Superior temporal gyrus (tissue), 1 donor: ENCODE results near the gene FAM177A1.
"Not testable (repeated sequence)": the region's sequence is repeated elsewhere in the genome, so short reads cannot be mapped to it uniquely, and the experiment has no call there.

Experiments used
- DNase-seq: peaks from one replicate; pipeline ENCODE4 v3.0.0-alpha.2; 2016; ENCODE audit errors: extremely low spot score

Gene FAM177A1

DNA sequence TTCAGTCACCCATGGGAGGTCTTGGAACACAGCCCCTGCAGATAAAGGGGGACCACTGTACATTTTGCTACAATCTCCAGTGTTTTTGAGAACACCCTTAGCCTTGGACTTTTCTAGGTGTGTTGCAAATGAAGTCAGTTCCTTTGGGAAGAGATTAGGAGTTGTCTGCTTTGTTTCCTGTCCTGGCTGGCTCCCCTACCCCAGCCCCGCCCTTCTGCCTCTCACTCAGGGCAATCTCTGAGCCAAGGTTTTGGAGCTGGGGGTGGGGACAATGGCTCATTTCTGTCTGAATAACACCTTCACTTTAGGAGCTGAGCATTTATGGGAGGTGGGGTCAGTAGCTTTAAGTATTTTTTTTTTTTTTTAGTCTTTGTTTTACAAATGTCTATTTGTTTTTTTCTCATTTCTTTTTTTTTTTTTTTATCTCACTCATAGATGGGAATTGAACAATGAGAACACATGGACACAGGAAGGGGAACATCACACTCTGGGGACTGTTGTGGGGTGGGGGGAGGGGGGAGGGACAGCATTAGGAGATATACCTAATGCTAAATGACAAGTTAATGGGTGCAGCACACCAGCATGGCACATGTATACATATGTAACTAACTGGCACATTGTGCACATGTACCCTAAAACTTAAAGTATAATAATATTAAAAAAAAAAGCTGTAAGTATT, 15.2 kb downstream of the FAM177A1 start:
- not testable (repeated sequence) for DNase-seq

DNA sequence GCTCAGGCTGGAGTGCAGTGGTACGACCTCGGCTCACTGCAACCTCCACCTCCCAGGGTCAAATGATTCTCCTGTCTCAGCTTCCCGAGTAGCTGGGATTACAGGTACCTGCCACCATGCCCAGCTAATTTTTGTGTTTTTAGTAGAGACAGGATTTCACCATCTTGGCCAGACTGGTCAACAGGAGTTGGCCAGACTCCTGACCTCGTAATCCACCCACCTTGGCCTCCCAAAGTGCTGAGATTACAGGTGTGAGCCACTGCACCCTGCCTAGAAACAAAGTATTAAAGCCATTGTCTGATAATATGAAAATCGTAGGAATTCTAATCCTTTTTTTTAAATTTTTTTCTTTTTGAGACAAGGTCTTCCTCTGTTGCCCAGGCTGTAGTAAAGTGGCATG, 19.7 kb downstream of the FAM177A1 start:
- DNase-seq = not testable (repeated sequence)

DNA sequence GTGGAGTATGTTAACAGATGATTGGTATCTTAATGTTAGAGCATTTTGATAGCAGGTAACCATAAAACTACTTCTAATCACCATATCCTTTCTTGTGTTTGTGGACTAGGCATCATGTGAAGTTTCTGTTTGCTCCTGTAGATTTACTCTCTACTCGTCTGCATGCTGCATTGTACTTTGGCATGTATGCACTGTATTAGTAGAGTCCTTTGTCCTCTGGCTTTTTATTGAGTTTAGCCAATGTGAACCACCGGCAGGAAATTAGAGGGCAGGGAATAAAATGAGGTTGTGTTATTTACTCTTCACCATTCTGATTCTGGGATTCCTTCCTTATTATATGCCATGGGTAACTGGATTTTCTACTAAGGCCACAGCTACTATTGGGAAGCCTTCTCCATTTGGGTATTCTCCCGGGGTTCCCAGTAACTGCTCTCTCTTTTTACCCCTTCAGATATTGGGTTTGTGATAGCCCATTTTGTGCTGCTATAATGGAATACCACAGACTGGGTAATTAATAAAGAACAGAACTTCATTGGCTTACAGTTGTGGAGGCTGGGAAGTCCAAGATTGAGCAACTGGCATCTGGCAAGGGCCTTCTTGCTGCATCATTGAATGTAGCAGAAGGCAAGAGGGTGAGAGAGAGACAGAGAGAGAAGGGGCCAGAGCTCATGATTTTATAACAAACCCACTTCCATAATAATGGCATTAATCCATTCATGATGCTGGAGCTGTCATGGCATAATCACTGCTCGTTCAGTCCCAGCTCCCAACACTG, 22.4 kb downstream of the FAM177A1 start:
- no peak for DNase-seq

DNA sequence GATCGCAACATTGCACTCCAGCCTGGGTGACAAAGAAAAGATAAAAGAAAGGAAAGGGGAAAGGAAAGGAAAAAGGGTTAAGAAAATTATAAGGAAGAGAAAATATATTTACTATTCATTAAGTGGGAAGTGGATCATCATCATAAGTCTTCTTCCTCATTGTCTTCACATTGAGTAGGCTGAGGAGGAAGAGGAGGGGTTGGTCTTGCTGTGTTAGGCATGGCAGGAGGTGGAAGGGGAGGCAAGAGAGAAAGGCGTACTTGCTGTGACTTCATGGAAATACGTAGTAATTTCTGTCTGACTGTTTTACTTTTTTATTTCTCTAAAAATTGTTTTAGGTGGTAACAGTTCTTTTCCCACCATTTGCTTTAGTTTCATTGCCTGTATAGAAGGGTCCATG, 26.2 kb downstream of the FAM177A1 start:
- DNase-seq = no peak

DNA sequence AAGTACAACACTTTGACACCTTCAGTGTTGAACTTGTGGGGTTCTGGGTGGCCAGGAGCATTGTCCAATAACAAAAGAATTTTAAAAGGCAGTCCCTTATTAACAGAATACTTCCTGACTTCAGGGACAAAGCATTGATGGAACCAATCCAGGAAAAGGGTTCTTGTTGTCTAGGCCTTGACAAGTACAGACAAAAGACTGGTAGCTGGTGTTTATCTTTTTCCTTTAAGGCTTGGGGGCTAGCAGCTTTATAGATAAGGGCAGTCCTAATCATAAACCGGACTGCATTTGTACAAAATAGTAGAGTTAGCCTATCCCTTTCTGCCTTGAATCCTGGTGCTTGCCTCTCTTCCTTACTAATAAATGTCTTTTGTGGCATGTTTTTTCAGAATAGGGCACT, 27.4 kb downstream of the FAM177A1 start:
- DNase-seq = no peak

DNA sequence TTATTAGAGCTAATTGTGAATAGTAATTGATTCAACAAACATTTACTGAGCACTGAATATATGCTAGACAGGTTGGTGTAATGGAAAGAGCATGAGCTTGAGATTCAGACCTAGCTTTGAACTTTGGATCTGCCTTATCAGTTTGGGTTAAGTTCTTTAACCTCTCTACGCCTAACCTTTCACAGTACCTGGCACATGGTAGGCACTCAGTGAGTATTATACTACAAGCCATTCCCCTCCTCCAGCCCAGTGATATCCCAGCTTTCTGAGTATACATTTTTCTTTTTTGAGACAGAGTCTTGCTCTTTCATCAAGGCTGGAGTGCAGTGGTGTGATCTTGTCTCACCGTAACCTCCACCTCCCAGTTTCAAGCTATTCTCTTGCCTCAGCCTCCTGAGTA, 32.0 kb downstream of the FAM177A1 start:
- no peak for DNase-seq

DNA sequence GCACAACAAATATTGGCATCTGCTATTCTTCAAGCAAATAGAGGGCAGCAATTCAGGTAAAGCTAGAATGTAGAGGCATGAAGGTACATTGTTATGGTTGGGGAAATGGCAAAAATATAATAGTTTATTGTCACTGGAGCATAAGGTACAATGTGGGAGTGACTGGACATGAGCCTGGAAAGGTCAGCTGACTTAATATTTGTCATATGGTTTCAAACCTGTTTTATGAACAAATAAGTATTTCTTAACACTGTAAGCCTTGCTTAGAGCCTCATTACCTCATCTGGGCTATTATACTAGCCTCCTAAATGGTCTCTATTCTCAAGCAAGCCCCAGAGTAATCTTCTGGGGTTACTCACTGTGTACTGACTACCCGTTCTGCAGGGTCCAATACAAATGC, 33.7 kb downstream of the FAM177A1 start:
- no peak for DNase-seq

DNA sequence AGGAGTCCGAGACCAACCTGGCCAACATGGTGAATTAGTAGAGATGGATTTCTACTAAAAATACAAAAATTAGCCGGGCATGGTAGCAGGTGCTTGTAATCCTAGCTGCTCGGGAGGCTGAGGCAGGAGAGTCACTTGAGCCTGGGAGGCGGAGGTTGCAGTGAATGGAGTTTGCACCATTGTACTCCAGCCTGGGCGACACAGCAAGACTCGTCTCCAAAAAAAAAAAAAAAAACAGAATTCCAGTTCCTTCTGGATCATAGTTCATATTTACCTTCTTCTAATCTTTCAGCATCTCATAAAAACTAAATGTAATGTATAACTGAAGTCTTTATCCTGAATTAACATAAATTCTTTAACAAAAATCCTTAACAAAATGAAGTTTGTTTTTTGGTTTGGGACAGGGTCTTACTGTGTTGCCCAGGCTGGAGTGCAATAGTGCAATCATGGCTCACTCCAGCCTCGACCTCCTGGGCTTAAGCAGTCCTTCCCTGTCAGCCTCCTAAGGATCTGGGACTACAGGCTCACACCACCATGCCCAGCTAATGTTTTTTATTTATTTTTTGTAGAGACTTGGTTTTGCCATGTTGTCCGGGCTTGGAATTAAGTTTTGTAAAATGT, 37.6 kb downstream of the FAM177A1 start:
- no peak for DNase-seq

DNA sequence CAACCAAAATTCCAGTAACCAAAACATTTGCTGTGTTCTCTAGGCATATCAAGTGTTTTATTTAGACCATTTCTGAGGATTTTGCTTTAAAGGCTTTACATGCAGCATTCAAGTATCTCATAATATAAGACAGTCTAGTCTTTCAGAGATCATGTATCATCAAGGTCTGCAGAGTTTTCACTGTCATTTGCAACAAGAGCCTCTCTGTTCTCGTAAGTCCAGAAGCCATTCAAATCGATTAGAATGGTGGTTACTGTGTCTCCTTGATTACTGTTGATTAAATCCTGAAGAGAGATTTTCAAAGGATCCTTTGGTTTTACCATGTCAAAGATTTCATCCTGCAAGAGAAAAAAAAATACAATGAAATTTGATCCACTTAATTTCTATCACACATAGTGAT, 39.4 kb downstream of the FAM177A1 start:
- no peak for DNase-seq

DNA sequence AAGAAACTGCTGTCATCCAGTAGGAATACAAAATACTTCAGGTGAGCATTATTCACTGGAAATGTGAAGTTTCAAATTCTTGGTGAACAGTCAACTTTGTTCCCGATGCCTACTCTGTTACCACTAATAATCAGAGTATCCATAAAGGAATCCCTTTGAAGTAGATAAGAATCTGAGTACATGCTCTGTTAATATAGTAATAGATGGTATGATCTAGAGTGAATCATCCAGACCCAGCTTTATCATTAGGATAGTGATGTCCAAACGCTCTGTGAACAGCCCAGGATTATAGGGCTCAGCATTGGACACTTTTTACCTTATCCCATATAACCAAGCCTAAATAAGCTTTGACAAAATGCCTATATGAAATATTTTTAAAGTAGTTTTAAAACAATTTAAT, 42.4 kb downstream of the FAM177A1 start:
- no peak for DNase-seq

DNA sequence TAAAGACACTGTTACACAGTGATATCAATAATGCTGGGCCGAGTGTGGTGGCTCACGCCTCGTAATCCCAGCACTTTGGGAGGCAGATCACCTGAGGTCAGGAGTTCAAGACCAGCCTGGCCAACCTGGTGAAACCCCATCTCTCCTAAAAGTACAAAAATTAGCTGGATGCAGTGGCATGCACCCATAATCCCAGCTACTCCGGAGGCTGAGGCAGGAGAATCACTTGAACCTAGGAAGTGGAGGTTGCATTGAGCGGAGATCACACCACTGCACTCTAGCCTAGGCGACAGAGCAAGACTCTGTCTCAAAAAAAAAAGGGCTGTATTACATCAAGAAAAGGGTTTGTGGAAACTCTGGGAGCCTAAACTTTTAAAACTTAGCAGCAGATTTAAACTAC, 48.6 kb downstream of the FAM177A1 start:
- DNase-seq = not testable (repeated sequence)

DNA sequence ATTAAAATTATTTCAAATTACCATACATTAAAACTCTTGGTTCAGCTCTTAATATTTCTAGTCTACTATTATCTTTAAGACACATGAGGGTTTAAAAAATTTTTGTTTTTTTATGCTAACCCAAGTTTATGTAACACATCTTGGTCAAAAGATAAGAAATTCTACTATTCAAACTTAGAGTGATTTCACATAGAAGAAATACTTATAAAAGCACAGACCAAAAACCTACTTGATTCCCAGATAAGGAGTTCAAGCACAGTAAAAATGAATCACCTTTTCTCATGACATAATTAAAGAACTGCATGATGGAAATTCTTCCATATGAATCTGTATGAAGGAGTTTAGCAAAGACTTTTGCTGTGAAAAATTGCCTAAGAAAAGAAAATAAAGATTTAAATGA, 61.8 kb downstream of the FAM177A1 start:
- no peak for DNase-seq

DNA sequence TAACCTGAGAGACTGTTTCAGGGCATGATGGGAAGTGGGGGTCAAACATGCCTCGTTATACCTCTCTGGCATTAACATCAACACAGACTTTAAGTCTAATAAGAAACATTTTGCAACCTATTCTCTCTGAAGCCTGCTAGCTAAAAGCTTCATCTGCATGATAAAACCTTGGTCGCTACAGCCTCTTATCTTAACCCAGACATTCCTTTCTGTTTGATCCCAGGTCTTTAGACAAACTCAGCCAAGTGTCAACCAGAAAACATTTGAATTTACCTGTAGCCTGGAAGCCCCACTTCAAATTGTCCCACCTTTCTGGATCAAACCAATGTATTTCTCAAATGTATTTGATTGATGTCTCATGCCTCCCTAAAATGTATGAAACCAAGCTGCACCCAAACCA, 66.6 kb downstream of the FAM177A1 start:
- no peak for DNase-seq

DNA sequence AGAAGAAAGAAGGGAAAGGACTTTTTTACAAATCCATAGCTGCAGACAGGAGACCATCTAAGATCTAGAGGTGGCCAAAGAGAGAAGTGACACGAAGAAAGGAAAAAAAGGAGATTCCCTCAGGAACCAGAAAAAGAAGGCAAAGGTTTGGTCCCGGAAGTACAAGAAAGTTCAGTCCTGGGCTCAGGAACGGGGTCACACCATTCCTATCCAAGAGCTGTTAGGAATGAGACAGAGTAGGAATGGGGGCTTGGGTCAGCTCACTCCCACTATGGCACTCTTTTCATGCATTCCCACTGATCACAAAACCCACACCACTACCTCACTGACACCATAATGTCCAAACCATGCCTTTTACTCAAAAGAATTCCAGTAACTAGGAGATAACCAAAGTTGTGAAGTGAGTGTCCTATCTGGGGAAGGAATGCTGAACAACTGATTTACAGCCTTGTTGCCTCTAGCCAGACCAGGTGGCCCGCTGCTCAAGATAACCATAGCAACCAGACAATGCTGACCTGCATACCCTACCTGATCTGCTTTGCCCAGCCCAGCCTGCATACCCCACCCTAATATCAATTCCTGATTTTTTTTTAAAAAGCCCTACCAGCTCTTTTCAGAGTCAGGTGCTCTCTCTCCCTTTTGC, 67.4 kb downstream of the FAM177A1 start:
- DNase-seq = no peak

DNA sequence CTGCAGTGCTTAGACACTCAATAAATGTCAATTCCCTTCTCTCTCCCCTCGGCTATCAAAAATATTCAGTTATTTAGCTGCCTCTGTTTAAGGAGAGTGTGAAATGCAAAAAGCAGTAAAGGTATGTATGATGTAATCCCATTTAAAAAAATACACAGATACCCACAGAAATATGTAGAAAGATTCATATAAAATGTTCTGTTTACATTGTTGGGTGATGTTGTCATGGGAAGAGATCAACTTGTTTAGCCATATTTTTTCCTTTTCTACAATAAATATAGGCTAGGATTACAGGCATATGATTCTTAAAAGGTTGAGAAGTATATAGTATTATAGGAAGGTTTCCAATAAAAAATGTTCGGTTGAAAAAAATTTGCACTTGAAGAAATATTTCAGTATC, 68.0 kb downstream of the FAM177A1 start:
- DNase-seq = no peak

DNA sequence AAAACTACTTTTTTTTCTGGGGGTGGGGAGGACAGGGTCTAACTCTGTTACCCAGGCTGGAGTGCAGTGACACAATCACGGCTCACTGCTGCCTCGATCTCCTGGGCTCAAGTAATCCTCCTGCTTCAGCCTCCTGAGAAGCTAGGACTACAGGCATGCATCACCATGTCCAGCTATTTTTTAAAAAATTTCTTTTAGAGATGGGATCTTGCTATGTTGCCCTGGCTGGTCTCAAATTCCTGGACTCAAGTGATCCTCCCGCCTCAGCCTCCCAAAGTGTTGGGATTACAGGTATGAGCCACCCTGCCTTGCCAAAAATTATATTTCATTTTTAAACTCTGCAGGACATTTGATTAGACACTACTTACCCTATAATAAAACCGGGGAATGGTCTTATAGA, 70.2 kb downstream of the FAM177A1 start:
- no peak for DNase-seq

DNA sequence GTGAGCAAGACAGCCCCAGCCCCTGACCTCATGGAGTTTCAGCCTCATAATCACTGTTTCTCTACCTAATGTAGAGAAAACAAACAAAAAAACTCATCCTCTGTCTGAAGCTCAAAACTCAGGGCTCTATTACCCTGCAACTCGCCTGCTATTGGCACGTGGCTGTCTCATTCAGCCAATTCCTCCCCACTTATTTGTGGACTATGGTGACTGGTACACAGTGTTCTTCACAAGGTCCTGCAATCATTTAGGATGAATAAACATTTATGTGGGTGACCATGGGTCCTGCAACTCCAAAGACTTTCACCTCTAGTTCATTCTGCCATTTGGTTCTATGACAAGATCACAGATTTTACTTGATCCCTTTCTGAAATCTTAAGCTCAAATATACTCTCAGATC, 71.0 kb downstream of the FAM177A1 start:
- no peak for DNase-seq

DNA sequence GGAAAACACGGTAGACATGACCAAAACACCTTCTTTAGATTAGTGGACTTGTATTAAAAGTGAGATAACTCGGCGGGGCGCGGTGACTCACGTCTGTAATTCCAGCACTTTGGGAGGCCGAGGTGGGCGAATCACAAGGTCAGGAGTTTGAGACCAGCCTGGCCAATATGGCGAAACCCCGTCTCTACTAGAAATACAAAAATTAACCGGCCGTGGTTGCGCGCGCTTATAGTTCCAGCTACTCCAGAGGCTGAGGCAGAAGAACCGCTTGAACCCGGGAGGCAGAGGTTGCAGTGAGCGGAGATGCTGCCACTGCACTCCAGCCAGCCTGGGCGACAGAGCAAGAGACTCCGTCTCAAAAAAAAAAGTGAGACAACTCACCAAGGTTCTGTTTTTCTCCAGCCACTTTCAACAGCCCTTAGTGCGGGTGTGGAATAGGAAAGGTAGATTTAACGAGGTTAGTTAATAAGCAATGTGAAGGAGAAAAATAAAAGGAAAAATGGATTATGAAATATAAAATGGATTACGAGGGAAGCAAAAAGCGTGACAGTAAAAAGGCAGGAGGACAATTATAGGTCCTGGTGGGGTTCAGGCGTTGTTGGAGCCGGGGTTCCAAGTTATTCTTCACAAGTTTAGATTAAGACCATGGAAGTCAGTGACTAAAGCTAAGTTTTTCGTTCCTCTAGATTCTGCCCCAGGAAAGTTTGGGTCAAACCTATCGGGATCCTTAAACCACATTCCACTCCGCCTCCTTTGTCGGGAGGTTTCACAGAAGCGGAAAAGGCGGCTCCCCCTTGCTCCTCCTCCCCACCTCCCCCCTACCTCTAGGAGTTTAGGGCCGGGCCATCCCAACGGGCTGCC, 75.2 kb downstream of the FAM177A1 start:
- DNase-seq = no peak

DNA sequence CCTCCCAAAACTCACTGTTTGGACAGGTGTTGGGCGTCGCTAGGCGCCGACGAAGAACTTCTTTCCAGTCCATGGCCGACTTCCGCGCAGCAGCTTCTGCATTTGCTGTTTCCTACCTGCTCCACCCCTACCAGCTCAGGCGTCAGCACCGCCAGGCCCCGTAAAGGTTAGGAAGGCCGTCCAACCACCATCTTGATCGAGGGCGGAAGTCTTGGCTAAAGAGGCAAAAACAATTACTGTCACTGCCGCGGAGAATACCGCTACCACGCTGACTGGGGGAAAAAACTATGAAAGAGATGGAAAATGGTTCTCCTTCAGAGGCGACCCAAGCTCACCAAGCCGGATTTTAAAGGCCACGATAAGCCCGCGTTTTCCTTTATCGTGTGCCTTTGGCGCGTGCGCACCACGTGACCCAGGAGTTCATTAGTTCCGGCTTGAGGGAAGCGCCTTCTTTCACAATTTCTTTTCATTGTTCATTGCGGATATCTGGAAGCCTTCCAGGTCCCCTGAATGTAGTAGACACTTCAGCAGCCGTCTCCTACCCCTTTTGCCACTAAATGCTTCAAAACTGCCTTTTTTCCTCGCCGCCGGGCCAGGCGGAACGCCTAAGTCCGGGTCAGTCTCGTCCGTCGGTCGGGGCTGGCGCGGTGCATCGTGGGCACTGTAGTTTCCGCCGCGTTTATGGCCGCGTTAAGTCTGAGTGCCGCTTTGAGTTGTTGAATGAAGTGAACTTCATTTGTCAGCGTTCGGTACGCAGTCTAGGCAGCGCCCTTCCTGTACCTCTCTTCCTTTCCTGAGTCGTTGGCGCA, 76.0 kb downstream of the FAM177A1 start, which contains the start of the genes PPP2R3C and PRORP:
PPP2R3C (minus strand) TSS at position 104 of the 809 bp plus-strand sequence; CDS start at position 73, 31 bp downstream.
PRORP (plus strand) TSS at position 666 of the 809 bp plus-strand sequence. CDS start 694 bp downstream, outside the sequence.
- peak; percentile 97 for DNase-seq

DNA sequence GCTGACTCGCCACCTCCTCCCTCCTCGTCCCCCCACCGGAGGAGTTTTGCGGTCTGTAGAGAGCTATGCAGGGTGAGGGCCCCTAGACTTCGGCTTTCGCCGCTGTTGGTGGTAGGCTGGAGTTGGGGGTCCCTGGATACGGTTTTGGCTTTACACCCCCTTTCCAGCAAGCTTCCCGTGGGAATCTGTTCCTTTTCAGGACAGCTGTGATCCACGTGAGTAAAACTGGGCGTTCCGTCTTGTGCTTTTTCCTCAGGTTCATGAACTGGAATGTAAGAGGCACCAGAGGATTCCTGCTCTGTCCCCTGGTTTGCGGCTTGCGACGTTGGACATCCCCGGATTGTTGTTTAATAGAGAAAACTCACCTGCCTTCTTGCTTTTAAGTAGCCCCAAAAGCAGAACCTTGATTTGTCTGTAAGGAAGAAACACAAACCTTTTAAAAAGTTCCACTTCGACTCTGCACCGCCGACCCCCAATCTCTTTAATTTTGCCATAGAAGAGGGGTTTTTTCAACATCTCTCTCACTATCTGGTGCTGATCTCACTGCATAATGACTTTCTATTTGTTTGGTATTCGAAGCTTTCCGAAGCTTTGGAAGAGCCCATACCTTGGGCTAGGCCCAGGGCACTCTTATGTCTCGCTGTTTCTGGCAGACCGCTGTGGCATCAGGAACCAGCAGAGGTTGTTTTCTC, 76.8 kb downstream of the FAM177A1 start:
- DNase-seq = no peak
